ENCODE data around the gene EPB41L2.

DNA sequence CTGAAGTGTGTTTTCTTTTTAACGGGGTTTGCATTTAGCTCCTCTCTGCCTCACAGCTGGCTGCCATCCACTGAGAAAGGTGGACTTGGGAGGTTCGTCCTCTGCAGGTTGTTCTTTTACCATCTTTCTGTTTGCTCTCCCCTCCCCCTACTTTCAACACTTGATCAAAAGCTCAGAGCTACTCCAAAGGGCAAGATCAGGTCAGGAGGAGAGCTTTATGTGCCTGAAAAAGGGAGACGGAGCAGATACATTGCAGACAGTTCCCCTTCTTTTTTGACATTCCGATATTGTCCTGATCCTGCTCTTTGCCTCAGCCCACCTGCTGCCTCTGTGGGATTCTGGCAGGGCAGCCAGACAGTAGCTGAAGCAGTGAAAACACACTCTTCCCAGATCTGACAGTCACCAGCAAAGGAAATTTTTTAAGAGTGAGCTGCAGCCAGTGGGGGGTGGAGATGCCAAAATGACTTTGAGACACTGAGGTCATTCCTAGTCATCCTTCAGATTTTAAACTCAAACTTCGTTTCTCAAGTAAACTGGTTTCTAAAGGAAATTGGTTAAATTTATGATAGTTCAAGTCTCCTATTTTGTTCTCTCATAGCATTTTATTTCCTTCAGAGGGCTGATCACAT lies 209.4 kb downstream of the EPB41L2 start:
- TF ChIP-seq EZH2 (IDR thresholded peaks at IDR 0.05), result no peak
- TF ChIP-seq POLR2AphosphoS5 (IDR thresholded peaks at IDR 0.05; ENCODE audit: borderline replicate concordance, low read depth, low read length), result no peak
- TF ChIP-seq FOXP2 (optimal IDR thresholded peaks at IDR 0.05; ENCODE audit: control extremely low read depth, extremely low read length, insufficient read depth), result no peak

Measured in SK-N-MC (cell line).